ENCODE data around the gene NRXN3. TPM values are rescaled to one million over a fixed set of nuclear protein-coding genes. Genes with fewer than 3 reads are reported as not detected.

NRXN3 gene
- total and polyA plus RNA-seq, 4 donors: 0.07 to 1.2 (median 0.23) TPM

GRCh38 chr14:78933948-78934524 lies 763.9 kb downstream of the NRXN3 start:
- Histone ChIP-seq H3K36me3 (ENCODE audit: control insufficient read depth in 4 of 4, insufficient read depth in 3 of 4, low read depth in 1 of 4, low read length in 3 of 4) (no peaks in the 10 kb centered on the region), H3K9ac (ENCODE audit: low read depth in 1 of 2, low read length in 2 of 2) (no peak overlapping the region), H3K27ac (ENCODE audit: low read depth in 1 of 2, low read length in 2 of 2) (no peak overlapping the region), H3K9me3 (ENCODE audit: control insufficient read depth in 4 of 4, low read length in 3 of 4) (no peaks in the 10 kb centered on the region), H3K4me3 (ENCODE audit: low read depth in 1 of 3, low read length in 3 of 3) (no peak overlapping the region), H3K4me1 (ENCODE audit: control insufficient read depth in 4 of 4, insufficient read depth in 4 of 4, low read length in 3 of 4) (no peaks in the 10 kb centered on the region), H3K27me3 (ENCODE audit: control insufficient read depth in 4 of 4, insufficient read depth in 4 of 4, low read length in 3 of 4) (peaks cover 0 to 8% (median 3%) of the 10 kb centered on the region in 4 donors)
- 17% methylated on average over 4 of the region's 4 CpGs for WGBS
- DNase-seq (ENCODE audit: low spot score): no peak
- TF ChIP-seq CTCF (IDR thresholded peaks at IDR 0.05; ENCODE audit: low read depth, low read length, missing input control): peak; percentile 42
- no peak for TF ChIP-seq FOXA2 (IDR thresholded peaks at IDR 0.05)
- no peak for TF ChIP-seq MAX (IDR thresholded peaks at IDR 0.05)
- peak; percentile 65 to 71 for TF ChIP-seq RAD21 (IDR thresholded peaks at IDR 0.05)

GRCh38 chr14:78946949-78947348 lies 776.8 kb downstream of the NRXN3 start:
- Histone ChIP-seq H3K27ac (ENCODE audit: low read depth in 1 of 2, low read length in 2 of 2) (no peak overlapping the region), H3K4me1 (ENCODE audit: control insufficient read depth in 4 of 4, insufficient read depth in 4 of 4, low read length in 3 of 4) (no peaks in the 10 kb centered on the region), H3K9ac (ENCODE audit: low read depth in 1 of 2, low read length in 2 of 2) (no peak overlapping the region), H3K9me3 (ENCODE audit: control insufficient read depth in 4 of 4, low read length in 3 of 4) (no peaks in the 10 kb centered on the region), H3K4me3 (ENCODE audit: low read depth in 1 of 3, low read length in 3 of 3) (no peak overlapping the region), H3K36me3 (ENCODE audit: control insufficient read depth in 4 of 4, insufficient read depth in 3 of 4, low read depth in 1 of 4, low read length in 3 of 4) (no peaks in the 10 kb centered on the region), H3K27me3 (ENCODE audit: control insufficient read depth in 4 of 4, insufficient read depth in 4 of 4, low read length in 3 of 4) (peaks cover 0 to 4% (median 0%) of the 10 kb centered on the region in 4 donors)
- TF ChIP-seq RXRA (IDR thresholded peaks at IDR 0.05) (no peak), JUND (IDR thresholded peaks at IDR 0.05) (no peak), MAX (IDR thresholded peaks at IDR 0.05) (no peak), CTCF (IDR thresholded peaks at IDR 0.05; ENCODE audit: low read depth, low read length, missing input control) (no peak), ATF3 (IDR thresholded peaks at IDR 0.05) (no peak), RAD21 (IDR thresholded peaks at IDR 0.05) (no peak), HNF4A (conservative IDR thresholded peaks at IDR 0.05) (no peak), EGR1 (IDR thresholded peaks at IDR 0.05; ENCODE audit: low read depth in 2 of 2) (no peak), FOXA1 (IDR thresholded peaks at IDR 0.05) (no peak), GABPA (IDR thresholded peaks at IDR 0.05 in 1 of 2, conservative IDR thresholded peaks at IDR 0.05 in 1 of 2) (no peak), ZBTB33 (IDR thresholded peaks at IDR 0.05) (no peak), FOXA2 (IDR thresholded peaks at IDR 0.05) (no peak), YY1 (IDR thresholded peaks at IDR 0.05) (no peak), NR2F2 (IDR thresholded peaks at IDR 0.05) (no peak), TAF1 (conservative IDR thresholded peaks at IDR 0.05) (no peak), REST (IDR thresholded peaks at IDR 0.05) (no peak), HNF4G (IDR thresholded peaks at IDR 0.05) (no peak), SP1 (IDR thresholded peaks at IDR 0.05) (no peak)
- no peak for DNase-seq (ENCODE audit: low spot score)
- WGBS: 87% methylated on average over 1 of the region's 1 CpG
